Astrocyte of the cerebellum (primary cell): Measurements from ENCODE around the gene IRAK2.

Experiments used
- DNase-seq: peaks from one replicate; pipeline ENCODE4 v3.0.0-alpha.2; 2011; ENCODE audit warnings: low read depth
- H3K4me3 ChIP-seq: 2 replicates; pipeline ENCODE4 v1.5.1; 2011; ENCODE audit warnings: mild to moderate bottlenecking, low read depth, low read length, moderate library complexity
- in situ Hi-C: cut with HindIII; loops from 2 replicates; pipeline ENCODE4 v1.10.0; 2017; ENCODE audit warnings: low sequenced_read_pairs
- TF ChIP-seq, protein P1 (sequence below): IDR thresholded peaks from 2 replicates; pipeline ENCODE4 v1.5.1; 2012; ENCODE audit warnings: low read length, low read depth, moderate library complexity, mild to moderate bottlenecking; ENCODE audit errors: missing control alignments

IRAK2 gene

DNA sequence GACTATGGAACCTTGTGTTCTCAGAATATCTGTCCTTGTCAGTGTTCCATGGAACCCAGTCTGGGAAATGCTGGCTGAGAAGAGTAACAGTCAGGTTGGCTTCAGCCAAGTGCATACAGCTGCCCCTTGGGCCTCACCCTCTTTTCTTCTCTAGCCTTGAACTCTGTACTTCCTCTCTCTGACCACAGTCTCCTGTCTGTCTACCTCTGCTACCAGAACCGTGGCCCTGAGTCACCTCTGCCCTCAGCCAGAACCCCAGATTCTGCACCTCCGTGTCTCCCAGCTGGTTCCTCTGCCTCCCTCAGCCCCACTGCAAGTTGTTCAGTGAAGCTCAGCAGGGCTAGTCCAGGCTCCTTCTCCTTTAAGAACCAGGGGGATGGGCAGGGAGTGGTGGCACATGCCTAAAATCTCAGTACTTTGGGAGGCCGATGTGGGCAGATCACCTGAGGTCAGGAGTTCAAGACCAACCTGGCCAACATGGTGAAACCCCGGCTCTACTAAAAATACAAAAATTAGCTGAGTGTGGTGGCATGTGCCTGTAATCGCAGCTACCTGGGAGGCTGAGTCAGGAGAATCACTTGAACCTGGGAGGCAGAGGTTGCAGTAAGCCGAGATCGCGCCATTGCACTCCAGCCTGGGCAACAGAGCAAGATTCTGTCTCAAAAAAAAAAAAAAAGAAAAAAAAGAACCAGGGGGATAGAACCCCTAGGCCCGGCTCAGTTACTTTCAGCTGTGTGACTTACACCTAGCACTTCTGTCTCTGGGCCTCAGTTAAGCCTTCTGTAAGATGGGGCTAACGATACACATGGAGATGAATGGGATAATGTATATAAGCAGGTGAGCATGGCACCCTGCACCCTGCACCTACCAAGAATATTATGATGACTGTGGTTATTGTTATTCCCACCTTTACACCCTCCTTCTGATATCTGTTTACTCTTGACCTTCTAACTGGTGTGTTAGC, 59.2 kb downstream of the IRAK2 start:
- no peak overlapping the region for H3K4me3 ChIP-seq
- TF ChIP-seq, protein P1, sequence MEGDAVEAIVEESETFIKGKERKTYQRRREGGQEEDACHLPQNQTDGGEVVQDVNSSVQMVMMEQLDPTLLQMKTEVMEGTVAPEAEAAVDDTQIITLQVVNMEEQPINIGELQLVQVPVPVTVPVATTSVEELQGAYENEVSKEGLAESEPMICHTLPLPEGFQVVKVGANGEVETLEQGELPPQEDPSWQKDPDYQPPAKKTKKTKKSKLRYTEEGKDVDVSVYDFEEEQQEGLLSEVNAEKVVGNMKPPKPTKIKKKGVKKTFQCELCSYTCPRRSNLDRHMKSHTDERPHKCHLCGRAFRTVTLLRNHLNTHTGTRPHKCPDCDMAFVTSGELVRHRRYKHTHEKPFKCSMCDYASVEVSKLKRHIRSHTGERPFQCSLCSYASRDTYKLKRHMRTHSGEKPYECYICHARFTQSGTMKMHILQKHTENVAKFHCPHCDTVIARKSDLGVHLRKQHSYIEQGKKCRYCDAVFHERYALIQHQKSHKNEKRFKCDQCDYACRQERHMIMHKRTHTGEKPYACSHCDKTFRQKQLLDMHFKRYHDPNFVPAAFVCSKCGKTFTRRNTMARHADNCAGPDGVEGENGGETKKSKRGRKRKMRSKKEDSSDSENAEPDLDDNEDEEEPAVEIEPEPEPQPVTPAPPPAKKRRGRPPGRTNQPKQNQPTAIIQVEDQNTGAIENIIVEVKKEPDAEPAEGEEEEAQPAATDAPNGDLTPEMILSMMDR = no peak
- no peak for DNase-seq
- in situ Hi-C loops = no loop called here

DNA sequence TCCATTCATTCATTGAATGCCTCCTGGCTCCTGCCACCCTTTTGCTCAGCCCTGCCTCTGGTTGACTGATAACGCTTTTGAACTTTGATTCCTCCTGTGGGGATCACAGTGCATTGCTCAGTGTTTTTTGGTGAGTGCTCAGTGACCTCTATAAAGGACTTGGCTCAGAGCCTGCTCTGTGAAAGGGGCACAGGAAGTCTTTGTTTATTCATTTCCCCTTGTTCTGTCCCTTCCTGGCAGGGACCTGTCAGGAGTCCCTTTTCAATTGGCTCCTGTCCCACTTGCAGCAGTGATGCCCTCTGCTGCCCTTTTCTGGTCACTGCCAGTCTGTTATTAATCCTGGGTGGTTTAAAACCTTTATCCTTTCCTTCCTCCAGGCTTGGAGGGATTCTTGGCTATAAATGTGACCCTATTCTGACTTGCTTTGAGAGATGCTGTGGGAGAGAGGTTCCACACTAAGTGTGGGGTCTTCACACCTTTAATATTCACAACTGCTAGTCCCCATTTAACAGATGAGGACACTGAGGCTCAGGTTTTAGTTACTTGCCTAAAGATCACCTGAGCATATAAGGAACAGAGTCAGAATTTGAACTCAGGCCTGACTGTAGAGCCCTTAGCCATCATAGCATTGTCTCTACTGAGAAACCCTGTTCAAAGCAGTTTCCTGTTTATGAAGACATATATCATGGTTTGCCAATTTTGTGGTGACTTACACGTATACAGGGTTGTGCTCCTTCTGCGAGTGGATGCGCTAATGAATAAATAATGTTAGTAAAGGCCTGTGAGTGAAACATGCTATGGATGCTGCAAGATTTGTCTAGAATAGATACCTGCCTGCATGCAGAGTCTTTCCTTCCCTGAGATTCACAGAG, 60.3 kb downstream of the IRAK2 start:
- H3K4me3 ChIP-seq = no peak overlapping the region
- DNase-seq = no peak
- in situ Hi-C loops = no loop called here
- TF ChIP-seq, protein P1 = peak; percentile 79

DNA sequence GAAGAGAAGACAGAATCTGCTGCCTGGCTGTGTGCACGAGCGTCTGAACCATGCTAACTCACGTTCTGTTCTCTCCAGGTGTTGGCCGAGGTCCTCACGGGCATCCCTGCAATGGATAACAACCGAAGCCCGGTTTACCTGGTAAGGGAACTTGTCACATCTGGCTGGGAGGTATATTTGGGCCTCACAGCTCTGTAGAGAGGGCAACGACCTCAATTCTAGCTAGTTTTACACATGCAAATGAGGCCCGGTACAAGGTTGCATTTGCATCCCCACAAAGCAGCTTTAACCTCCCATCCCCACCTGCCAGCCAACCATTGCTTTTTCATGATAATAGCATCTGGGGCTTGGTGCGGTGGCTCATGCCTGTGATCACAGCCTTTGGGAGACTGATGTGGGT, 61.6 kb downstream of the IRAK2 start:
- no peak for DNase-seq
- in situ Hi-C loops = no loop called here
- TF ChIP-seq, protein P1 = no peak
- H3K4me3 ChIP-seq = no peak overlapping the region

DNA sequence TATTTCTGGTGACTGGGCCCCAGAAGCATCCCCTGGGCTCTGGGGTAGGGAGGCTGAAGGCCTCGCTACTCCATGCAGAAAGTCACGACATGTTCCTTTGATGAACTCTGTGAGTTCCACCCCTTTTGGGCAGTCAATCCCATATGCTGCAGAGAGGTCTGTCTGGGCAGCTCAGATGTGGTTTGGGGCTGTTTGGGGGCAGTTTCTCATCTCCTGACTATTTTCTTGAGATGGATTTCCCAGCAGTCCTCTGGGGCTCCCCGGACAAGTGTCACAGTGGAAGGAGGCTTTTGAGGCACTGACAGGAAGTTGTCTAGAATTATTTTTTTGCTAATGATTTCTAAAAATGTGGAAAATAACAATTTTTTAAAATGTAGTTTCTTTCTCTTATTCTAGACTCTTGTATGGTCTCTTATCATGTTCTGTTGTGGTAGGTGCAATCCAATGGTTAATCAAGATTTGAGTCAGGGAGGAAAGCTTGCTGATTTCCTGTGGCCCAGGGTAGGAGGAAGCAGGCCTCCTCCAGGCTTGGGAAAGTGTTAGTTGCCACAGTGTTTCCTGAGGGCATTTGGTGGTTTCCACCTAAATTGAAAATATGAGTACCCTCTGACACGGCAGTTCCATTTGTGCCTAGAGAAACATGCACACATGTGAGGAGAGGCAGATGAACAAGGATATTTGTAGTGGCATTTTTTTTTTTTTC, 63.7 kb downstream of the IRAK2 start:
- H3K4me3 ChIP-seq = no peak overlapping the region
- DNase-seq = no peak
- TF ChIP-seq, protein P1 = no peak
- in situ Hi-C loops = no loop called here

DNA sequence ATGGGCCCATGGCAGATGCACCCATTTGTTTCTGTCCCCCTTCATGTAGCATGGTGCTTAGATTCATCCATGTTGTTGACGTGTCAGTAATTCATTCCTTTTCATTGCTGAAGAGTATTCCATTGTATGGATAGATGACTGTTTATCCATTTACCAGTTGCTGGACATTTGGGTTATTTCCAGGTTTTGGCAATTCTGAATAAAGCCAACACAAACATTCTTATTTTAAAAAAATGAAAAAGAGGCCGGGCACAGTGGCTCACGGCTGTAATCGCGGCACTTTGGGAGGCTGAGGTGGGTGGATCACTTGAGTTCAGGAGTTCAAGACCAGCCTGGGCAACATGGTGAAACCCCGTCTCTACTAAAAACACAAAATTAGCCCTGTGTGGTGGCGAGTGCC, 64.9 kb downstream of the IRAK2 start:
- TF ChIP-seq, protein P1 = no peak
- in situ Hi-C loops = no loop called here
- H3K4me3 ChIP-seq = no peak overlapping the region
- no peak for DNase-seq

DNA sequence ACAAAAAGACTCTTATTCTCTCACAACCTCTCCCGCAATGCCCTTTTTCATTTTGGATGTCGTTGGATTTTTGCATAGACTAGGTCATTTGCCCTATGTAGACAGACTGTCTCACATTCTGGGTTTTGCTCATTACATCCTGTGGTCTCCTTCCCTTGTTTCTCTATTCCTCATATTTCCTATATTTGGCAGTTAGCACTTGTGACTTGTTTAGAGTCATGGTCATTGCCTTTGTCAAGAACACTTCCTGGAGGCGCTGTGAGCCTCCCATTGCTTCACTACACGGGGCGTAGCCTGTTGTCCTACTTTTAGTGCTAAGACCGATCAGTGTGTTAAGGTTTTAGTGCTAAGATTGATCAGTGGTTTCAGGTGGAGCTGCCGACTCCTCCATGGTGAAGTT, 67.4 kb downstream of the IRAK2 start:
- no peak for DNase-seq
- TF ChIP-seq, protein P1 = no peak
- no peak overlapping the region for H3K4me3 ChIP-seq
- in situ Hi-C loops = no loop called here
